Activated CD4-positive, alpha-beta memory T cell treated with anti-CD3 and anti-CD28 coated beads, Interleukin-2, amount 10 ng/mL, durations not matched to agents 7 days and 5 days (primary cell): ENCODE results near the gene DDB1. TPM values are rescaled to one million over a fixed set of nuclear protein-coding genes. Genes with fewer than 3 reads are reported as not detected.
A peak's percentile ranks its signal among the peaks of the same experiment; 100 is the strongest.

Experiments
- CTCF ChIA-PET: fragments of 350-600 bp; sonication (Branson Sonifier 250); formaldehyde crosslinking; loops from one replicate; lab custom pipeline; 2021; ENCODE audit warnings: antibody characterized with exemption, inconsistent platforms; lab: Charles Lee
- POLR2A ChIA-PET: fragments of 350-600 bp; sonication (Branson Sonifier 250); formaldehyde crosslinking; loops from one replicate; lab custom pipeline; 2021; ENCODE audit warnings: antibody characterized with exemption; lab: Charles Lee
- DNase-seq: peaks from one replicate; pipeline ENCODE4 v3.0.0-alpha.2; 2020
- H3K27ac Mint-ChIP-seq: one replicate; pipeline ENCODE4 v1.8.0; 2021; ENCODE audit warnings: mild to moderate bottlenecking, mixed read lengths
- H3K27me3 Mint-ChIP-seq: one replicate; pipeline ENCODE4 v1.8.0; 2021; ENCODE audit warnings: mixed read lengths
- H3K36me3 Mint-ChIP-seq: one replicate; pipeline ENCODE4 v1.8.0; 2021; ENCODE audit warnings: low read depth, mixed read lengths
- H3K4me1 Mint-ChIP-seq: one replicate; pipeline ENCODE4 v1.8.0; 2021; ENCODE audit warnings: mixed read lengths
- H3K4me3 Mint-ChIP-seq: one replicate; pipeline ENCODE4 v1.8.0; 2021; ENCODE audit warnings: mild to moderate bottlenecking, mixed read lengths
- H3K9me3 Mint-ChIP-seq: one replicate; pipeline ENCODE4 v1.8.0; 2021; ENCODE audit warnings: mixed read lengths
- total RNA-seq, 2 experiments: library from RNA; stranded (reverse); gene quantifications; one replicate each; pipeline ENCODE4 v1.2.3, GENCODE V29; 2021

The DDB1 gene
- total RNA-seq, 2 experiments from 2014 or later, result 166 to 174 TPM

- POLR2A ChIA-PET, result no interaction called here
- Mint-ChIP-seq H3K27ac (no peak overlapping the region), H3K4me1 (no peaks in the 10 kb centered on the region), H3K27me3 (no peaks in the 10 kb centered on the region), H3K36me3 (peaks cover 41% of the 10 kb centered on the region), H3K9me3 (no peaks in the 10 kb centered on the region), H3K4me3 (no peak overlapping the region)
- CTCF ChIA-PET, result interaction anchor here (1.5 kb wide), 1 partner anchor 31 kb away, joined by 3 read pairs; no protein-coding TSS in a partner anchor
- no peak for DNase-seq
Observed at GRCh38 chr11:61305417-61305816, 27.5 kb downstream of the DDB1 start.

GRCh38 chr11:61303725-61304124, 29.2 kb downstream of the DDB1 start:
- Mint-ChIP-seq H3K4me1 (peaks cover 4% of the 10 kb centered on the region), H3K9me3 (no peaks in the 10 kb centered on the region), H3K4me3 (no peak overlapping the region), H3K27me3 (no peaks in the 10 kb centered on the region), H3K27ac (no peak overlapping the region), H3K36me3 (peaks cover 45% of the 10 kb centered on the region)
- ChIA-PET CTCF (no interaction called here), POLR2A (no interaction called here)
- no peak for DNase-seq

GRCh38 chr11:61302550-61302949, 30.4 kb downstream of the DDB1 start:
- DNase-seq, result no peak
- POLR2A ChIA-PET, result no interaction called here
- CTCF ChIA-PET, result no interaction called here
- Mint-ChIP-seq H3K27me3 (no peaks in the 10 kb centered on the region), H3K36me3 (peaks cover 51% of the 10 kb centered on the region), H3K27ac (no peak overlapping the region), H3K9me3 (no peaks in the 10 kb centered on the region), H3K4me3 (no peak overlapping the region), H3K4me1 (peaks cover 15% of the 10 kb centered on the region)

- H3K27me3 Mint-ChIP-seq, result peaks cover 2% of the 10 kb centered on the region
- H3K27ac Mint-ChIP-seq, result no peak overlapping the region
- peaks cover 49% of the 10 kb centered on the region for H3K36me3 Mint-ChIP-seq
- no peak overlapping the region for H3K4me3 Mint-ChIP-seq
- H3K9me3 Mint-ChIP-seq, result no peaks in the 10 kb centered on the region
- no peak for DNase-seq
- CTCF ChIA-PET, result interaction anchor here (1.2 kb wide), 1 partner anchor 31 kb away, joined by 5 read pairs; no protein-coding TSS in a partner anchor
- POLR2A ChIA-PET, result interaction anchor here (1.4 to 2.3 kb wide), 2 partner anchors 63 to 131 kb away, joined by 5 to 7 read pairs; partner anchors contain the start of genes CPSF7, CYB561A3, SDHAF2 and TMEM138
- H3K4me1 Mint-ChIP-seq, result peaks cover 30% of the 10 kb centered on the region
Observed at GRCh38 chr11:61298663-61299244, 34.2 kb downstream of the DDB1 start.

GRCh38 chr11:61297746-61298145, 35.2 kb downstream of the DDB1 start:
- Mint-ChIP-seq H3K27ac (no peak overlapping the region), H3K36me3 (peaks cover 42% of the 10 kb centered on the region), H3K27me3 (peaks cover 8% of the 10 kb centered on the region), H3K4me1 (peaks cover 36% of the 10 kb centered on the region), H3K4me3 (no peak overlapping the region), H3K9me3 (no peaks in the 10 kb centered on the region)
- DNase-seq, result no peak
- ChIA-PET POLR2A (interaction anchor here (1.4 kb wide), 1 partner anchor 132 kb away, joined by 5 read pairs; the partner anchor contains the start of genes CPSF7 and SDHAF2), CTCF (interaction anchor here (5.3 kb wide), 1 partner anchor 44 kb away, joined by 33 read pairs; no protein-coding TSS in a partner anchor)

- ChIA-PET CTCF (interaction anchor here (5.3 kb wide), 1 partner anchor 44 kb away, joined by 33 read pairs; no protein-coding TSS in a partner anchor), POLR2A (interaction anchor here (1.4 kb wide), 1 partner anchor 133 kb away, joined by 5 read pairs; the partner anchor contains the start of genes CPSF7 and SDHAF2)
- peaks cover 37% of the 10 kb centered on the region for H3K36me3 Mint-ChIP-seq
- H3K27me3 Mint-ChIP-seq, result peaks cover 12% of the 10 kb centered on the region
- H3K27ac Mint-ChIP-seq, result no peak overlapping the region
- peaks cover 36% of the 10 kb centered on the region for H3K4me1 Mint-ChIP-seq
- DNase-seq, result no peak
- no peak overlapping the region for H3K4me3 Mint-ChIP-seq
- H3K9me3 Mint-ChIP-seq, result no peaks in the 10 kb centered on the region
Observed at GRCh38 chr11:61297341-61297740, 35.6 kb downstream of the DDB1 start.

GRCh38 chr11:61295596-61295926, 37.3 kb downstream of the DDB1 start:
- peaks cover 36% of the 10 kb centered on the region for H3K4me1 Mint-ChIP-seq
- ChIA-PET POLR2A (interaction anchor here (1.6 to 2.2 kb wide), 3 partner anchors 14 to 90 kb away, joined by 3 to 9 read pairs (median 7); partner anchors contain the start of gene CYB561A3), CTCF (interaction anchor here (1.1 to 5.3 kb wide), 3 partner anchors 14 to 42 kb away, joined by 4 to 33 read pairs (median 5); no protein-coding TSS in a partner anchor)
- DNase-seq, result no peak
- no peaks in the 10 kb centered on the region for H3K9me3 Mint-ChIP-seq
- H3K27me3 Mint-ChIP-seq, result peaks cover 13% of the 10 kb centered on the region
- peaks cover 21% of the 10 kb centered on the region for H3K36me3 Mint-ChIP-seq
- peak overlapping the region; percentile 38 for H3K4me3 Mint-ChIP-seq
- no peak overlapping the region for H3K27ac Mint-ChIP-seq

- DNase-seq, result peak; percentile 76
- H3K36me3 Mint-ChIP-seq, result peaks cover 16% of the 10 kb centered on the region
- no peaks in the 10 kb centered on the region for H3K9me3 Mint-ChIP-seq
- ChIA-PET POLR2A (interaction anchor here (0.9 to 2.2 kb wide), 9 partner anchors 13 to 324 kb away, joined by 3 to 9 read pairs (median 5); partner anchors contain the start of genes CD6, CYB561A3, DDB1 and TKFC), CTCF (interaction anchor here (0.7 to 5.3 kb wide), 11 partner anchors 15 to 464 kb away, joined by 3 to 33 read pairs (median 3); no protein-coding TSS in a partner anchor)
- H3K4me1 Mint-ChIP-seq, result peaks cover 36% of the 10 kb centered on the region
- peaks cover 13% of the 10 kb centered on the region for H3K27me3 Mint-ChIP-seq
- H3K4me3 Mint-ChIP-seq, result peak within 1 kb of the TSS; percentile 70
- peak within 1 kb of the TSS; percentile 37 for H3K27ac Mint-ChIP-seq
Observed at GRCh38 chr11:61294717-61295595, 37.9 kb downstream of the DDB1 start, which contains the start of gene VWCE. Gene VWCE (minus strand): TSS chr11:61295316. CDS start chr11:61295037, 279 bp downstream.

GRCh38 chr11:61293867-61294716, 38.8 kb downstream of the DDB1 start:
- H3K36me3 Mint-ChIP-seq, result peaks cover 16% of the 10 kb centered on the region

GRCh38 chr11:61292356-61292755, 40.5 kb downstream of the DDB1 start:
- peaks cover 18% of the 10 kb centered on the region for H3K4me1 Mint-ChIP-seq
- no peak overlapping the region for H3K4me3 Mint-ChIP-seq
- H3K36me3 Mint-ChIP-seq, result peaks cover 8% of the 10 kb centered on the region
- peaks cover 13% of the 10 kb centered on the region for H3K27me3 Mint-ChIP-seq
- DNase-seq, result no peak
- ChIA-PET CTCF (interaction anchor here (5.3 kb wide), 1 partner anchor 39 kb away, joined by 33 read pairs; no protein-coding TSS in a partner anchor), POLR2A (no interaction called here)
- H3K27ac Mint-ChIP-seq, result no peak overlapping the region
- no peaks in the 10 kb centered on the region for H3K9me3 Mint-ChIP-seq

More at GRCh38 chr11:61293867-61294716, 38.8 kb downstream of the DDB1 start:
- ChIA-PET CTCF (interaction anchor here (0.7 to 5.3 kb wide), 12 partner anchors 13 to 463 kb away, joined by 3 to 33 read pairs (median 3); no protein-coding TSS in a partner anchor), POLR2A (interaction anchor here (0.9 to 2.2 kb wide), 8 partner anchors 12 to 323 kb away, joined by 3 to 7 read pairs (median 4); partner anchors contain the start of genes CD6, DDB1, TKFC and TMEM138)
- Mint-ChIP-seq H3K27me3 (peaks cover 13% of the 10 kb centered on the region), H3K9me3 (no peaks in the 10 kb centered on the region), H3K4me1 (peaks cover 36% of the 10 kb centered on the region), H3K27ac (peak overlapping the region; percentile 37), H3K4me3 (peak overlapping the region; percentile 70)
- peak; percentile 20 for DNase-seq

- H3K27ac Mint-ChIP-seq, result no peak overlapping the region
- no peak overlapping the region for H3K4me3 Mint-ChIP-seq
- peaks cover 13% of the 10 kb centered on the region for H3K27me3 Mint-ChIP-seq
- no peaks in the 10 kb centered on the region for H3K9me3 Mint-ChIP-seq
- CTCF ChIA-PET, result interaction anchor here (0.7 to 1.0 kb wide), 2 partner anchors 12 to 39 kb away, joined by 3 read pairs; no protein-coding TSS in a partner anchor
- no peak for DNase-seq
- H3K4me1 Mint-ChIP-seq, result peaks cover 13% of the 10 kb centered on the region
- POLR2A ChIA-PET, result no interaction called here
- peaks cover 3% of the 10 kb centered on the region for H3K36me3 Mint-ChIP-seq
Observed at GRCh38 chr11:61290905-61291690, 41.8 kb downstream of the DDB1 start.
